ENCODE measurements around the gene PIGL.

DNA sequence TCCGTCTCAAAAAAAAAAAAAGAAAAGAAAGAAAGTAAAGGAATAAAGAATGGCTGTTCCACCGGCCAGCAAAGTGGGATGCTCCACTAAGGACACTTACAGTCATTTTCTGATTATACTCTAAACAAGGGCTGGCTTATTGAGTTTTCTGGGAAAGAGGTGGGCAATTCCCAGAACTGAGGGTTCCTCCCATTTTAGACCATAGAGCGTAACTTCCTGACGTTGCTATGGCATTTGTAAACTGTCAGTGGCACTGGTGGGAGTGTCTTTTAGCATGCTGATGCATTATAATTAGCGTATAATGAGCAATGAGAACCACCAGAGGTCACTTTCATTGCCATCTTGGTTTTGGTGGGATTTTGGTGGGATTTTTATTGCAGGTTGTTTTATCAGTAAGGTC lies 58.0 kb downstream of the PIGL start:
- TF ChIP-seq POLR2A (IDR thresholded peaks at IDR 0.05) = no peak
- TF ChIP-seq, protein P1, sequence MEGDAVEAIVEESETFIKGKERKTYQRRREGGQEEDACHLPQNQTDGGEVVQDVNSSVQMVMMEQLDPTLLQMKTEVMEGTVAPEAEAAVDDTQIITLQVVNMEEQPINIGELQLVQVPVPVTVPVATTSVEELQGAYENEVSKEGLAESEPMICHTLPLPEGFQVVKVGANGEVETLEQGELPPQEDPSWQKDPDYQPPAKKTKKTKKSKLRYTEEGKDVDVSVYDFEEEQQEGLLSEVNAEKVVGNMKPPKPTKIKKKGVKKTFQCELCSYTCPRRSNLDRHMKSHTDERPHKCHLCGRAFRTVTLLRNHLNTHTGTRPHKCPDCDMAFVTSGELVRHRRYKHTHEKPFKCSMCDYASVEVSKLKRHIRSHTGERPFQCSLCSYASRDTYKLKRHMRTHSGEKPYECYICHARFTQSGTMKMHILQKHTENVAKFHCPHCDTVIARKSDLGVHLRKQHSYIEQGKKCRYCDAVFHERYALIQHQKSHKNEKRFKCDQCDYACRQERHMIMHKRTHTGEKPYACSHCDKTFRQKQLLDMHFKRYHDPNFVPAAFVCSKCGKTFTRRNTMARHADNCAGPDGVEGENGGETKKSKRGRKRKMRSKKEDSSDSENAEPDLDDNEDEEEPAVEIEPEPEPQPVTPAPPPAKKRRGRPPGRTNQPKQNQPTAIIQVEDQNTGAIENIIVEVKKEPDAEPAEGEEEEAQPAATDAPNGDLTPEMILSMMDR (IDR thresholded peaks at IDR 0.05) = no peak
